ENCODE results near the gene SCN4A. TPM values are rescaled to one million over a fixed set of nuclear protein-coding genes. Genes with fewer than 3 reads are reported as not detected.
"Not testable (repeated sequence)": the region's sequence is repeated elsewhere in the genome, so short reads cannot be mapped to it uniquely, and the experiment has no call there.

SCN4A gene
- total RNA-seq, 4 donors from 2014 or later = under 0.01 to 0.71 (median 0.20) TPM

- intact Hi-C loops (cut with DNase I) = loop anchor here (10.0 kb wide), 2 partner anchors 217 to 367 kb away; partner anchors contain the start of gene ERN1
- peaks cover 0 to 7% (median 3%) of the 10 kb centered on the region in 4 donors for H3K4me1 ChIP-seq
- 80% methylated on average over 9 of the region's 13 CpGs for WGBS
- no peaks in the 10 kb centered on the region for H3K9me3 ChIP-seq
- TF ChIP-seq EP300 (IDR thresholded peaks at IDR 0.05) = no peak
- no peak for TF ChIP-seq CTCF (IDR thresholded peaks at IDR 0.05)
- no peak for TF ChIP-seq POLR2A (IDR thresholded peaks at IDR 0.05; ENCODE audit: low read depth)
- no peak for TF ChIP-seq POLR2AphosphoS5 (IDR thresholded peaks at IDR 0.05)
- H3K27me3 ChIP-seq = peaks cover 0 to 13% (median 0%) of the 10 kb centered on the region in 4 donors
- H3K36me3 ChIP-seq = no peaks in the 10 kb centered on the region
- DNase-seq (ENCODE audit: extremely low spot score) = no peak
- no peak overlapping the region for H3K27ac ChIP-seq (replicated peaks in 1 of 4)
- H3K4me3 ChIP-seq = no peak overlapping the region
Observed at GRCh38 chr17:63917646-63918045, 55.1 kb downstream of the SCN4A start.

- not testable (repeated sequence) for H3K9me3 ChIP-seq; H3K36me3 ChIP-seq; H3K4me1 ChIP-seq; H3K27ac ChIP-seq (replicated peaks in 1 of 4); DNase-seq (ENCODE audit: extremely low spot score); H3K4me3 ChIP-seq
- intact Hi-C loops (cut with DNase I) = loop anchor here (10.0 kb wide), 2 partner anchors 218 to 368 kb away; partner anchors contain the start of gene ERN1
- 89% methylated on average over 7 of the region's 11 CpGs for WGBS
- H3K27me3 ChIP-seq = peaks cover 0 to 13% (median 0%) of the 10 kb centered on the region in 4 donors
Observed at GRCh38 chr17:63917206-63917605, 55.5 kb downstream of the SCN4A start.

- Histone ChIP-seq H3K36me3 (no peaks in the 10 kb centered on the region), H3K4me3 (no peak overlapping the region), H3K9me3 (no peaks in the 10 kb centered on the region), H3K4me1 (peaks cover 0 to 9% (median 3%) of the 10 kb centered on the region in 4 donors), H3K27ac (replicated peaks in 1 of 4) (no peak overlapping the region), H3K27me3 (peaks cover 0 to 13% (median 0%) of the 10 kb centered on the region in 4 donors)
- 91% methylated on average over 12 of the region's 12 CpGs for WGBS
- intact Hi-C loops (cut with DNase I) = loop anchor here (10.0 kb wide), 2 partner anchors 218 to 368 kb away; partner anchors contain the start of gene ERN1
- no peak for DNase-seq (ENCODE audit: extremely low spot score)
- TF ChIP-seq CTCF (IDR thresholded peaks at IDR 0.05) (no peak), EP300 (IDR thresholded peaks at IDR 0.05) (no peak), POLR2A (IDR thresholded peaks at IDR 0.05; ENCODE audit: low read depth) (no peak), POLR2AphosphoS5 (IDR thresholded peaks at IDR 0.05) (no peak)
Observed at GRCh38 chr17:63916566-63917185, 56.0 kb downstream of the SCN4A start.

- not testable (repeated sequence) for H3K9me3 ChIP-seq; H3K36me3 ChIP-seq; H3K27ac ChIP-seq (replicated peaks in 1 of 4); DNase-seq (ENCODE audit: extremely low spot score); H3K4me3 ChIP-seq
- H3K27me3 ChIP-seq = peaks cover 0 to 21% (median 0%) of the 10 kb centered on the region in 4 donors
- 81% methylated on average over 10 of the region's 10 CpGs for WGBS
- H3K4me1 ChIP-seq = peaks cover 0 to 12% (median 3%) of the 10 kb centered on the region in 4 donors
- intact Hi-C loops (cut with DNase I) = loop anchor here (10.0 kb wide), 2 partner anchors 219 to 369 kb away; partner anchors contain the start of gene ERN1
Observed at GRCh38 chr17:63915753-63916152, 57.0 kb downstream of the SCN4A start.

- Histone ChIP-seq H3K27me3 (peaks cover 0 to 26% (median 0%) of the 10 kb centered on the region in 4 donors), H3K4me3 (no peak overlapping the region), H3K9me3 (no peaks in the 10 kb centered on the region), H3K36me3 (no peaks in the 10 kb centered on the region), H3K27ac (replicated peaks in 1 of 4) (no peak overlapping the region), H3K4me1 (peaks cover 0 to 11% (median 3%) of the 10 kb centered on the region in 4 donors)
- intact Hi-C loops (cut with DNase I) = loop anchor here (10.0 kb wide), 2 partner anchors 220 to 370 kb away; partner anchors contain the start of gene ERN1
- TF ChIP-seq EP300 (IDR thresholded peaks at IDR 0.05) (no peak), POLR2AphosphoS5 (IDR thresholded peaks at IDR 0.05) (no peak), CTCF (IDR thresholded peaks at IDR 0.05) (no peak), POLR2A (IDR thresholded peaks at IDR 0.05; ENCODE audit: low read depth) (no peak)
- no peak for DNase-seq (ENCODE audit: extremely low spot score)
- 92% methylated on average over 2 of the region's 7 CpGs for WGBS
Observed at GRCh38 chr17:63914471-63914870, 58.2 kb downstream of the SCN4A start.

Data from esophagus muscularis mucosa (tissue), 4 donors.